Keratinocyte (primary cell): ENCODE data around the gene PRLR. TPM values are rescaled to one million over a fixed set of nuclear protein-coding genes. Genes with fewer than 3 reads are reported as not detected.
A peak's percentile ranks its signal among the peaks of the same experiment; 100 is the strongest.

ENCODE experiments used
- DNase-seq: peaks from one replicate; pipeline ENCODE4 v3.0.0-alpha.2; 2011; ENCODE audit warnings: low read depth, missing footprints, low spot score
- FAIRE-seq: peaks from 2 replicates; lab custom pipeline; 2011; peaks lifted over from hg19 to GRCh38; lab: Jason Lieb, UNC
- H2AFZ ChIP-seq: 2 replicates; pipeline ENCODE4 v1.6.0; 2012; ENCODE audit warnings: low read length, control low read depth, inconsistent platforms; ENCODE audit not compliant: control insufficient read depth
- H3K27ac ChIP-seq: 2 replicates; pipeline ENCODE4 v1.5.1; 2011; ENCODE audit warnings: low read length; ENCODE audit not compliant: control insufficient read depth, insufficient read depth
- H3K27me3 ChIP-seq: 3 replicates; pipeline ENCODE4 v1.6.0; 2011; ENCODE audit warnings: low read length; ENCODE audit not compliant: control insufficient read depth, insufficient read depth; ENCODE audit errors: extremely low read depth
- H3K36me3 ChIP-seq, 2 experiments: 2 replicates in 1 of 2; 3 replicates in 1 of 2; pipeline ENCODE4 v1.5.1; 2011; ENCODE audit warnings: low read length in 2 of 2, mild to moderate bottlenecking in 1 of 2; ENCODE audit not compliant: control insufficient read depth in 2 of 2, insufficient read depth in 2 of 2; ENCODE audit errors: extremely low read depth in 1 of 2
- H3K4me1 ChIP-seq: 3 replicates; pipeline ENCODE4 v1.5.1; 2011; ENCODE audit warnings: low read length; ENCODE audit not compliant: control insufficient read depth, insufficient read depth; ENCODE audit errors: extremely low read depth
- H3K4me2 ChIP-seq: 3 replicates; pipeline ENCODE4 v1.6.0; 2011; ENCODE audit warnings: low read depth, low read length; ENCODE audit not compliant: control insufficient read depth, insufficient read depth; ENCODE audit errors: extremely low read depth
- H3K4me3 ChIP-seq, 3 experiments: fragments of 200-600 bp in 1 of 3; sonication (generic) in 1 of 3; 2 replicates in 2 of 3; 3 replicates in 1 of 3; pipeline ENCODE4 v1.5.1; 2011 to 2016; ENCODE audit warnings: low read length in 3 of 3, mild to moderate bottlenecking in 3 of 3, control low read depth in 2 of 3, inconsistent platforms in 1 of 3, low read depth in 1 of 3, mixed read lengths in 1 of 3, mixed run types in 1 of 3, moderate library complexity in 1 of 3; ENCODE audit not compliant: control insufficient read depth in 2 of 3, insufficient read depth in 2 of 3; ENCODE audit errors: extremely low read depth in 1 of 3
- H3K79me2 ChIP-seq: 2 replicates; pipeline ENCODE4 v1.6.0; 2012; ENCODE audit warnings: low read length; ENCODE audit not compliant: control insufficient read depth, insufficient read depth
- H3K9ac ChIP-seq: 3 replicates; pipeline ENCODE4 v1.6.0; 2011; ENCODE audit warnings: low read length; ENCODE audit not compliant: control insufficient read depth, insufficient read depth; ENCODE audit errors: extremely low read depth
- H3K9me1 ChIP-seq: 3 replicates; pipeline ENCODE4 v1.6.0; 2011; ENCODE audit warnings: low read length; ENCODE audit not compliant: control insufficient read depth, insufficient read depth; ENCODE audit errors: extremely low read depth
- H3K9me3 ChIP-seq: 2 replicates; pipeline ENCODE4 v1.5.1; 2012; ENCODE audit warnings: low read depth, low read length; ENCODE audit not compliant: control insufficient read depth
- H4K20me1 ChIP-seq: 3 replicates; pipeline ENCODE4 v1.6.0; 2011; ENCODE audit warnings: low read length; ENCODE audit not compliant: control insufficient read depth, insufficient read depth; ENCODE audit errors: extremely low read depth
- CTCF ChIP-seq, 3 experiments: IDR thresholded peaks in 1 of 3; conservative IDR thresholded peaks in 1 of 3; optimal IDR thresholded peaks in 1 of 3; 2 replicates in 2 of 3; 3 replicates in 1 of 3; pipeline versions ENCODE3 to v1.5.1; 2011; ENCODE audit warnings: low read length in 3 of 3, mild to moderate bottlenecking in 3 of 3, moderate library complexity in 2 of 3, control low read depth in 1 of 3, inconsistent platforms in 1 of 3; ENCODE audit not compliant: insufficient read depth in 2 of 3; ENCODE audit errors: extremely low read depth in 1 of 3
- EZH2 ChIP-seq: IDR thresholded peaks from one replicate; pipeline ENCODE4 v1.6.1; 2012; ENCODE audit warnings: inconsistent platforms, mild to moderate bottlenecking, low read length, moderate library complexity
- dilution Hi-C: fragments of 300-500 bp; cut with MboI; formaldehyde crosslinking; loops from one replicate; pipeline ENCODE4 v1.7.0; 2020; ENCODE audit warnings: low sequenced_read_pairs; ENCODE audit not compliant: extremely low pct_ligation_motif_present
- polyA plus RNA-seq, 5 experiments: library from polyadenylated mRNA; depleted of rRNA in 3 of 5; stranded (reverse) in 3 of 5; stranded (forward) in 1 of 5; unstranded in 1 of 5; fragments of >200 nt; gene quantifications; 1 replicate in 1 of 5; 2 replicates in 3 of 5; 3 replicates in 1 of 5; pipeline versions ENCODE4 v1.2.1 to v1.2.3, GENCODE V29; 2011 to 2012; ENCODE audit warnings: missing spikeins in 2 of 5, low read depth in 1 of 5, low replicate concordance in 1 of 5

The PRLR gene
- polyA plus RNA-seq, 1 donor (not counting 4 experiments of a cell fraction or from before 2014, with no cell fraction given), result 0.04 TPM

- H3K27me3 ChIP-seq, result no peaks in the 10 kb centered on the region
- no peak overlapping the region for H3K9ac ChIP-seq
- H2AFZ ChIP-seq, result no peak overlapping the region
- no peak overlapping the region for H3K27ac ChIP-seq
- no peak overlapping the region for H3K4me3 ChIP-seq
- no peaks in the 10 kb centered on the region for H3K9me3 ChIP-seq
- H3K4me1 ChIP-seq, result peaks cover 6% of the 10 kb centered on the region
- H3K36me3 ChIP-seq, result no peaks in the 10 kb centered on the region
- dilution Hi-C loops, result no loop called here
- no peaks in the 10 kb centered on the region for H4K20me1 ChIP-seq
- DNase-seq, result no peak
- no peak overlapping the region for H3K4me2 ChIP-seq
- no peaks in the 10 kb centered on the region for H3K79me2 ChIP-seq
- TF ChIP-seq EZH2, result no peak
- TF ChIP-seq CTCF (optimal IDR thresholded peaks at IDR 0.05 in 1 of 3, IDR thresholded peaks at IDR 0.05 in 1 of 3, conservative IDR thresholded peaks at IDR 0.05 in 1 of 3; ENCODE audit: extremely low read depth in 1 of 3, insufficient read depth in 2 of 3, low read length in 3 of 3), result no peak
- H3K9me1 ChIP-seq, result no peaks in the 10 kb centered on the region
- no peak for FAIRE-seq
These were observed 18.8 kb upstream of the PRLR start for GRCh38 chr5:35248843-35249780.

- Histone ChIP-seq H3K9me3 (no peaks in the 10 kb centered on the region), H4K20me1 (no peaks in the 10 kb centered on the region), H3K27ac (no peak overlapping the region), H3K27me3 (no peaks in the 10 kb centered on the region), H3K36me3 (no peaks in the 10 kb centered on the region), H3K9me1 (no peaks in the 10 kb centered on the region), H2AFZ (no peak overlapping the region), H3K4me2 (peak overlapping the region; percentile 15), H3K4me3 (no peak overlapping the region), H3K9ac (no peak overlapping the region), H3K79me2 (no peaks in the 10 kb centered on the region), H3K4me1 (peaks cover 6% of the 10 kb centered on the region)
- dilution Hi-C loops, result no loop called here
- no peak for TF ChIP-seq EZH2
- no peak for TF ChIP-seq CTCF (optimal IDR thresholded peaks at IDR 0.05 in 1 of 3, IDR thresholded peaks at IDR 0.05 in 1 of 3, conservative IDR thresholded peaks at IDR 0.05 in 1 of 3; ENCODE audit: extremely low read depth in 1 of 3, insufficient read depth in 2 of 3, low read length in 3 of 3)
- FAIRE-seq, result peak; percentile 20
- no peak for DNase-seq
These were observed 17.4 kb upstream of the PRLR start for GRCh38 chr5:35247648-35248034.
